Muscle of arm (tissue), 14 donors: Measurements from ENCODE around the gene GLS2. TPM values are rescaled to one million over a fixed set of nuclear protein-coding genes. Genes with fewer than 3 reads are reported as not detected.
A peak's percentile ranks its signal among the peaks of the same experiment; 100 is the strongest.
"Not testable (repeated sequence)": the region's sequence is repeated elsewhere in the genome, so short reads cannot be mapped to it uniquely, and the experiment has no call there.

Experiments
- DNase-seq: peaks from one replicate; pipeline ENCODE4 v3.0.0-alpha.2; 2013
- long read RNA-seq, 11 donors: transcript quantifications; one replicate each; lab custom pipeline, GENCODE V29; 2026
- polyA plus RNA-seq, 12 donors: library from polyadenylated mRNA; unstranded; fragments of 120-200 nt; gene quantifications; one replicate each; pipeline ENCODE4 v1.2.1, GENCODE V29; 2013; ENCODE audit not compliant: insufficient read length in 12 of 12

GLS2 gene
- polyA plus RNA-seq: 1 to 10 TPM in 1 of 12 donors, under 1 TPM in 6, not detected in 5; 0.15 to 1.2 (median 0.50) TPM
- long read RNA-seq, donor 1, partial matches to known transcripts: 0 of 1 reads
- long read RNA-seq, donor 1, other reads (novel, unspliced or antisense): 0 of 1 reads
- long read RNA-seq, donor 2: 0 reads
- long read RNA-seq, donor 3: 0 reads
- long read RNA-seq, donor 4: 0 reads
- long read RNA-seq, donor 5: 0 reads
- long read RNA-seq, donor 6: 0 reads
- long read RNA-seq, donor 7: 0 reads
- long read RNA-seq, donor 8: 0 reads
- long read RNA-seq, donor 9: 0 reads
- long read RNA-seq, donor 10: 0 reads
- long read RNA-seq, donor 11: 0 reads

DNA sequence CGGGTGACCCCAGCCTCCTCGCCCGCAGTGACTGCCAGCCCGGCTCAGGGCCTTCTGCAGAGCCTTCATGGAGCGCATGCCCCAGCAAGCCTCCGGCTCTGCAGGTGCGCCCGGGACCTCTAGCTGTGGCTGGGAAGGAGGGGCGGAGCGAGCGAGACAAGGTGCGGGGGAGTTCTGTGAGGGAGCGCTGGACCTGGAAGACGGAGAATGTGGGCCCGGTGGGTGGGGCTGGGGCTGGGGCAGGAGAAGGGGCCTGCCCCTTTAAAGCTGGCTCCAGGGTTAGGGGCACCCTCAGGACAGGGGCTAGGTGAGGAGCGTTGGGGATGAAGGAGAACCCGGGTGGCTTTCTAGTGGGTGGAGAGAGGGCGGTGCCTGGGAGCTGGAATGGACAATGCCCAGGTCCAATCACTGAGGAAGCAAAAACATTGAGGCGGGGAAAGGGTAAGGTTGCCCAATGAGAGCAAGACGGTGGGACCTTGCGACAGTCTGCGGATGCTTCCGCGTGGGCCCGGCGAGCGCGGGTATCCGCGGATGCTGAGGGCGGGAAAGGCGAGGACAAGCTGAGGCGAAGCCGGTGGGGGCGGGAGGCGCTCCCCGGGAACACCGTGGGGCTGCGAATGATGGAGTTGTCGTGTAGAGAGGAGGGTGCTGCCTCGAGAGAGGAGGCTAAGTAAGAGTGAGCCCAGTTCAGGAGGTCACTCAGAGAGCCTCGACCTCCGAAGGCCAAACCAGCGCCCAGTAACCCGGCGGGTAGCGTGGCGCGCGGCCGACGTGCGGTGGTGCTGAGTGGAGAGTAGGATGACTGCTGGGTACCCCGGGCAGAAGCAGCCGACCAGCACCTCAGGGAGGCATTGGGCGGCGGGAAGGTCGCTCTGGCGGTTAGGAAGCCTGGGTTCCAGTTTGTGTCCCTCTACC, at the start of gene GLS2:
Gene GLS2, minus strand, starts transcription at position 121 of the 915 bp plus-strand sequence. Its CDS starts 43 bp downstream, at position 78.
- DNase-seq: peak; percentile 59

DNA sequence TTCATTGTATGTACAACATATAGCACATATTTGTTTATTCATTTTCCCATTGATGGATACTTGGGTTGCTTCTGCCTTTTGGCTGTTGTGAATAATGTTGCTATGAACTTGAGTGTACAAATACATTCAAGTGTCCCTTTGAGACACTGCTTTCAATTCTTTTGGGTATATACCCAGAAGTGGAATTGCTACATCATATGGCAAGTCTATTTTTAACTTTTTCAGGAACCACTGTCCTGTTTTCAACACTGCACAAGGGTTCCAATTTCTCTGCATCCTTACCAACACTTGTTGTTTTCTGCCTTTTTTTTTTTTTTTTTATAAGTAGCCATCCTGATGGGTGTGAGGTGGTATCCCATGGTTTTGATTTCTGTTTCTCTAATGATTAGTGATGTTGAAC, 49.6 kb upstream of the GLS2 start:
- no peak for DNase-seq

DNA sequence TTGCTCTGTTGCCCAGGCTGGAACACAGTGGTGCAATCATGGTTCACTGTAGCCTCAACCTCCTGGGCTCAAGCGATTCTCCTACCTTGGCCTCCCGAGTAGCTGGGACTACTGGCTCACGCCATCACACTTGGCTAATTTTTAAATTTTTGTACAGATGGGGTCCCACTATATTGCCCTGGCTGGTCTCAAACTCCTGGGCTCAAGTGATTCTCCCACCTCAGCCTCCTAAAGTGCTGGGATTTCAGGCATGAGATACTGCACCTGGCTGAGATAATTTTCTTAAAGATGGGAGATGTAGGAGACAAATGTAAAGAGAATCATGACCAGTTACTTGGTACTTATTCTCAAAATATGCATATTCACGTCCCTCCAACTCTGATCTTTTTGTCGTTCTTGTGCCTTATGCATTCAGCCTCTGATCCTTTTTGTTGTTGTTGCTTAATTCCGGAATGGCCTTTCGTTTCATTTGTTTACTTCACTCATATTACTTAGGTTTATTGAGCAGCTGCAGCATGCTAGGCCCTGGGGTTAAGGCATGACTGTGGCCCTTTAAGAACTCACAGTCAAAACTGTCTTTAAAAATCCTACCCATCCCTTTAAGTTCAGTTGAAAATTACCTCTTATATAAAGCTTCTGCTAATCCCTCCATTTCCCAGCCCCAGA, 42.6 kb upstream of the GLS2 start:
- no peak for DNase-seq

DNA sequence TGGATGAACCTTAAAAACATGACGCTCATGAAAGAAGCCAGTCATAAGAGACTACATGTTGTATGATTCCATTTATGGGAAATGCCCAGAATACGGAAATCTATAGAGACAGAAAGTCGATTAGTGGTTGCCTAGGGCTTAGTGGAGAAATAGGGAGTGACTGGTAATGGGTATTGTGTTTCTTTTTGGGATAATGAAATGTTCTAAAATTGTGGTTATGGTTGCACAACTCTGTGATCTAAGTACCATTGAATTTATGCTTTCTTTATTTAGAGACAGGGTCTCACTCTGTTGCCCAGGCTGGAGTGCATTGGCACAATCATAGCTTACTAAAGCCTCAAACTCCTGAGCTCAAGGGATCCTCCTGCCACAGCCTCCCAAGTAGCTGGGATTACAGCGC, 41.7 kb upstream of the GLS2 start:
- DNase-seq: no peak

DNA sequence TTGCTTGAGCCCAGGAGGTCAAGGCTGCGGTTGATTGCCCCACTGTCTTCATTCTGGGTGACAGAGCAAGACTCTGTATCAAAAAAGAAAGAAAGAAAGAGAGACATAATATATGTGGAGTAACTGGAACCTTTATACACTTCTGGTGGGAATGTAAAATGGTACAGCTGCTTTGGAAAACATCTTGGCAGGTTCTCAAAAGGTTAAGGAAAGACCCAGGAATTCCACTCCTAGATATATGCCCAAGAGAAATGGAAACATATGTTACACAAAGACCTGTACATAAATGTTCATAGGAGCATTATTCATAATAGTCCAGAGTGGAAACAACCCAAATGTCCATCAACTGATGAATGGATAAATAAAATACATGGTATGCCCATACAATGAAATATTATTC, 40.9 kb upstream of the GLS2 start:
- no peak for DNase-seq

DNA sequence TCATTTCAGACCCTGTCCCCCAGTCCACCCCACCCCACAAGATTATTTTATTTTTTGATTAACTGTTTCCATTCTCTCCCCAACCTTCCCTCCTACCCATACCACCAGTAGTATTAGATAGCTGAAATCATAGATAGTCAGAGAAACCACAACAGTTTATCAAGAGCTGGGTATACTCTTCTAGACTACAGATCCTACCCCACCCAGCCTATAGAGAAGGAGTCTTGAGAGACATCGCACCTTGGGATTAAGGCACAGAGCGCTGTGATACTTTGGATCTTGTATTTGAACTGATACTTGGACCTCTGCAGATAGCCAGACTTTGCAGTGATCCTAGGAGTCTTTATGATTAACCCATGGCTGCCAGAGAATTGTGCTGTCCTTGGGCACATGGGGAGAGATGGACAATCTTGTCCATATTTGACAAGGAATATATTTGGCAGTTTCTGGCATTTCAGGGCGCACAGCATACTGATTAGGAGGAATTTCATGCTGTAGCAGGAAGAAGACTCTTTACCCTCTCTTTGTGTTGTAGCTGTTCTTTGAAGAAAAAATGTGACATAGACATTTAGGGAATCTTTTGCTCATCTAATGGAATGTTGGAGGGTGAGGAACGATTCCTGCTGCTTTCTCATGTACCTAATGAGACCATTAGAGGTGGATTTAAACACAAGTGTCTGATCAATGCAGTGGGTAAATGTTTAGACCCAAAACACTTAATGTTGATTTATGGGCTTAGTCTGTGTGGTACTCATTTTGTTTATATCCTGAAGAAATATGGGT, 34.6 kb upstream of the GLS2 start:
- peak; percentile 47 for DNase-seq

DNA sequence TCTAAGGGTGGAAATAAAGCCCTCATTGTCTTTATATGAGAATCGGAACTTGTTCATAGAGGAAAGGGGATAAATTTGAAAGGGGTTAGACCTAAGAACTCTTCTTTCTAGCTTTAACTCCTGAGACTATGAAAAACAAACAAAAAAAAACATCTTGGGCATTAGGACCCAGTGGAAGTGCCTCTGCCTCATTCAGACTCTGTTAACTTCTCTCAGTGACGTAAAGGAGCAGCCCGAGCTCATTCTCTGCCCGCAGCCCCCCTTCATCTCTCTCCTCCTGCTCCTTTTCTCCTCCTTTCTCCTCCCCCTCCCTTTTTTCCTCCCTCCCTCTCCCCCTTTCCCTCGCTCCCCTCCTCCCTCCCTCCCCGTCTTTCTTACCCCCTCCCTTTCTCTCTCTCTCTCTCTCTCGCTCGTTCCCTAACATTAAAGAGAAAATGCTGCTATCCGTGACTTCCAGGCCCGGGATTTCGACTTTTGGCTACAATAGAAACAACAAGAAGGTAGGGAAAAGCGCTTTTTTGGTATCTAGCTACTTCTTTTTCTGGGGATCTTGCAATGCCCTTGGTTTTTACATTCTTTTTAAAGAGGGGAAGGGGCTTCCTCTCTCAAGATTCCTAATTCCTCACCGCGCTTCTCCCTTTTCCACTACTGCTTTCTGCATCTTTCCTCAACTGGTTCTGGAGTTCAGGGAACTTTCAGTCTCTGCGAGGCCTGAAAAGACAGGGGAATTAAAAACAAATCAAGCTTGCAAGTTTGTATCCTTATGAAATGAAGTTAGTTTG, 33.8 kb upstream of the GLS2 start, which contains the start of gene RBMS2:
Gene RBMS2, plus strand, starts transcription at position 231 of the 782 bp plus-strand sequence. Its CDS starts 204 bp downstream, at position 435.
- DNase-seq: peak; percentile 92

DNA sequence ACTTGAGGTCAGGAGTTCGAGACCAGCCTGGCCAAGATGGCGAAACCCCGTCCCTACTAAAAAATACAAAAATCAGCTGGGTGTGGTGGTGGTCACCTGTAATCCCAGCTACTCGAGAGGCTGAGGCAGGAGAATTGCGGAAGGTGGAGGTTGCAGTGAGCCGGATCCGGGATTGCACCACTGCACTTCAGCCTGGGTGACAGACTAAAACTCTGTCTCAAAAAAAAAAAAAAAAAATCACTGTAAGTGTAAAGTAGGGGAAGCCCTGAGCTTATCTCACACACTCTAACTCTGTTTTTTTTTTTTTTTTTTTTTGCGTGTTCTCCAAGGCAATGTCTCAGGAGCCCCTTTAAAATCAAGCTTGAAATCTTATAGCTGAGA, 33.2 kb upstream of the GLS2 start:
- DNase-seq: no peak

DNA sequence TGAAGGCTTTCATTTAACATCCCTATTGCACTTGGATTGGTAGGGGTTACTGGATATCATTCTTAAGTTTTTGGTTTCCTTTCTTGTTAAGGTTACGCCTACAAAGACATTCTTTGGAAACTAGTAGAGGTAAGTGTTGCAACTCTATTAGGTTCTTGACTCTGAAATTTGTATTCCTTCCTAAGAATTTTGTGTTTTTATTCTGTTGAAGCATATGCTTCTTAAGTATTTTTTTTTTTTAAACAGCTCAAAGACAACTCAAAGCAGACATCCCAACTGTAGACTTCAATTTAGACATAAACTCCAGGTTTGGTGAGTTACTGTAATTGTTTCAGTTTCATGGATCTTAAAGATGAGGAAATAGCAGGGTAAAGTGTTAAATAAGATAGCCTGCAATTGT, 32.5 kb upstream of the GLS2 start:
- DNase-seq: no peak

DNA sequence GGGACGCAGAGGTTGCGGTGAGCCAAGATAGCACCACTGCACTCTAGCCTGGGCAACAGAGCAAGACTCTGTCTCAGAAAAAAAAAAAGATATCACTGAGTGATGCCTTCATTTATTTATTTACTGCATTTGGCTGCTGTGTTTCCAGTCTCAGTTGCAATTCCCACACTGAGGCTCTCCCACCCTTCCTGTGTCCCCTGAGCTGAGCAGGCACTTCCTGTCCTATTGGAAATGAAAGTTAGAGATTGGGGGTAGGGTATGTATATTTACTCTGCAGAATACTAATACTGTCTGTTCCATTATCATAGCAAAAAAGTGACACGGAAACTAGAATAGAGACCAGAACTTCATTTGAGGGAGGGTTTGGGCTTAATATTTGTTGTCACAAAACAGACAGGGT, 32.1 kb upstream of the GLS2 start:
- peak; percentile 33 for DNase-seq

DNA sequence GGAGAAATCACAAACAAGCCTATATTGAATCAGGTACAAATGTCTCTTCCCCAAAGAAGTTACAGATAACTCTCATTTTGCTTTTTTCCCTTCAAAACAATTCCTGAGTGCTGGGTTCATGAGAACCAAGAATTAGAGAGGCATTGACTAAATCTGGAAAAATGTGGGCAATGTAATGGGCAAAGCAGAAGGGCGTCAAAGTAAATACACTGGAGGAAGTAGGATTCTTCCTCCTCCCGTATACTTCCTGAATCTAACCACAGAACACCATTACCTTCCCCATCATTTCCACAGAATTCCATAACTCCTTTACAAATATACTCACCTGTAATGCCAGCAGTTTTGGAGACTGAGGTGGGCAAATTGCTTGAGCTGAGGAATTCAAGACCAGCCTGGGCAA, 30.6 kb upstream of the GLS2 start:
- DNase-seq: no peak

DNA sequence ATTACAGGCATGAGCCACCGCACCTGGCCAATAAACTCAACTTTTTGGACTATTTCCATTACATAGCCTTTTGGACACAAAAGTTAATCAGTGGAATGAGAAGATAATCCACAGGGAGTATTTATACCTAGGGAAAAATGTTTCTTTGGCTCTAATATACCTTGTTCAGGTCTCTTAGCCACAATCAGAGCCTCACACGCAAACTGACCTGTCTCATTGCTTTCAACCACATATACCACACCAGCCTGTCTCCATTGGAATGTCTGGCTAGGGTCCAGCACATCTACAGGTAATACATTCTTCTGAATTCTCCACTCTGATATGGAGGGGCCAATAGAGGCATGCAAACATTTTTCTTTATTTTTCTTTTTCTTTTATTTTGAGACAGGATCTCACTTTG, 29.9 kb upstream of the GLS2 start:
- DNase-seq: no peak

DNA sequence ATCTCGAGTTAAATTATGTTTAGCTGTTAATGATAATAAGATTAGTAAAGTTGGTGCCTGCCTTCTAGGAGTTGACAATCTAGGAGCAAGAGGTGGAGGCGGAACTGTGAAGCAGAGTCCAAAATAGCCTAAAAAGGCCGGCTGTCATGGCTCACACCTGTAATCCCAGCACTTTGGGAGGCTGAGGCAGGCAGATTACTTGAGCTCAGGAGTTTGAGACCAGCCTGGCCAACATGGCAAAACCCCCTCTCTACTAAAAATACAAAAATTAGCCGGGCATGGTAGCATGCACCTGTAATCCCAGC, 26.0 kb upstream of the GLS2 start:
- not testable (repeated sequence) for DNase-seq

DNA sequence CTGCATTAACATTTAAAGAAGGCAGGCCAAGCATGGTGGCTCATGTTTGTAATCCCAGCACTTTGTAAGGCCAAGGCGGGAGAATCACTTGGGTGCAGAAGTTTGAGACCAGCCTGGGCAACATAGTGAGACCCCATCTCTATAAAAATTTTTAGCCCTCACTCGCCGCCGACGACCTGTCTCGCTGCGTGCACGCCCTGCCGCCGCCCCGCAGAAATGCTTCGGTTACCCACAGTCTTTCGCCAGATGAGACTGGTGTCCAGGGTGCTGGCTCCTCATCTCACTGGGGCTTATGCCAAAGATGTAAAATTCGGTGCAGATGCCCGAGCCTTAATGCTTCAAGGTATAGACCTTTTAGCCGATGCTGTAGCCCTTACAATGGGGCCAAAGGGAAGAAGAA, 22.8 kb upstream of the GLS2 start:
- no peak for DNase-seq

DNA sequence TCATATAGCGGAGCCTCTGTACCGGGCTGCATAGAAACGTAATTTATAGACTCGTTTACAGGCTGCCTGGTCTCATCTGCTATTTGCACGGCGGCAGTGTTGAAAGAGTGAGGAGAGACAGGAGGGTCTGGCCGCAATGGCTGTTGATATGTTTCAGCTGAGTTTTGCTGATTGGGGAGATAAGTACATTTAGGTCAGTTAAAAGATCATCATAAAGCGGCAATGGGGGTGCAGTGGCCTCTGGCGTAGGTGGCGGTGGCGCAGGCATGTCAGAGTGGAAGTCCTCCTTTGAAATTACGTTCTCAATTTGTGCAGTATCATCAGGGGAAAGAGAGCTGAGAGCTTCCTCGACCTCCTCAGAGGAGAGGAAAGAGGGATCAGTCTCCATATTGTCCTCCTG, 11.9 kb upstream of the GLS2 start:
- DNase-seq: not testable (repeated sequence)

DNA sequence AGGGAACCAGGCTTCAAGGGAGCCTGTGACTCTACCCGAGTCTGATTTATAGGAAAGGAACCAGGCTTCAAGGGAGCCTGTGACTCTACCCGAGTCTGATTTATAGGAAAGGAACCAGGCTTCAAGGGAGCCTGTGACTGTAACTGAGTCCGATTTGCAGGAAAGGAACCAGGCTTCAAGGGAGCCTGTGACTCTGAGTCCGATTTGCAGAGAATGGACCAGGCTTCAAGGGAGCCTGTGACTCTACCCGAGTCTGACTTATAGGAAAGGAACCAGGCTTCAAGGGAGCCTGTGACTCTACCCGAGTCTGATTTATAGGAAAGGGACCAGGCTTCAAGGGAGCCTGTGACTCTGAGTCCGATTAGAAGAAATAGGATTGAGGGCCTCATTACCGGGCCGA, 11.5 kb upstream of the GLS2 start:
- DNase-seq: not testable (repeated sequence)

DNA sequence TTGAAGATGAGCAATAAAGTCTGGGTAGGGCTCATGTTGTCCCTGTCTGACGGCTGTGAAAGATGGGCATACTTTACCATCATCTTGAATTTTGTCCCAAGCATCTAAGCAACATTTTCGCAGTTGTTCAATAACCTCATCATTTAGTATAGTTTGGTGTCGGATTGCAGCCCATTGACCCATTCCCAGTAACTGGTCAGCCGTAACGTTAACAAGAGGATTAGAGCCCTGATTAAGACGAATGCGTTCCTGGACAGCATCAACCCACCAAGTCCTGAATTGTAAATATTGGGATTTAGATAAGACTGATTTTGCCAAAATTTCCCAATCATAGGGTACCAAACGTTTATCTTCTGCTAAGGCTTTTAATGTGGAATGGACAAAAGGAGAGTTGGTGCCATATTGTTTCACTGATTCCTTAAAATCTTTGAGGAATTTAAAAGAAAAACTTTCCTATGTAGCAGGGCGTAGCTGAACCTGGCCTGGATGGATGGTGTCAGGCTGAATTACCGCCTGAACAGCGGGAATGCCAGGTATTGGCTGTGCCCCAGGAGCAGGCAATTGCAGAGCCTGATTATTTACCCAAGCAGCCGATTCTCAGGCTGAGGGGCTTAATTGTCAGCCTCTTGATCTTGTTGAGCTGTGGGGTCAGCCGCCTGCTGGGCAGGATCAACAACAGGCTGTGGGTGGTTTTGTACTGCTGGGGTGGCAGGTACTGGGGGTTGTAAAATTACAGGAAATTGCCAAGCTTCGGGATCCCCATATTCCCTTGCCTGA, 10.4 kb upstream of the GLS2 start:
- DNase-seq: not testable (repeated sequence)

DNA sequence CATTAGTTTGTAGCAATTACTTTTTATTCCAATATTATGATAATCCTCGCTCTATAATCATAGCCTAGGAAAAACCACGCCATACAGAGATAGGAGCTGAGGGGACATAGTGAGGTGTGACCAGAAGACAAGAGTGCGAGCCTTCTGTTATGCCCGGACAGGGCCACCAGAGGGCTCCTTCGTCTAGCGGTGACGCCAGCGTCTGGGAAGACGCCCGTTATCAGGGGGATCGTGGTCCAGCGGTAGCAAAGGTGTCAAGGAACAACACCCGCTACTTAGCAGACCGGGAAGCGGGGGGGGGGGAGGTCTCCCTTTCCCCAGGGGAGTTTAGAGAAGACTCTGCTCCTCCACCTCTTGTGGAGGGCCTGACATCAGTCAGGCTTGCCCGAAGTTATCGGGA, 8.7 kb upstream of the GLS2 start:
- DNase-seq: peak; percentile 30

DNA sequence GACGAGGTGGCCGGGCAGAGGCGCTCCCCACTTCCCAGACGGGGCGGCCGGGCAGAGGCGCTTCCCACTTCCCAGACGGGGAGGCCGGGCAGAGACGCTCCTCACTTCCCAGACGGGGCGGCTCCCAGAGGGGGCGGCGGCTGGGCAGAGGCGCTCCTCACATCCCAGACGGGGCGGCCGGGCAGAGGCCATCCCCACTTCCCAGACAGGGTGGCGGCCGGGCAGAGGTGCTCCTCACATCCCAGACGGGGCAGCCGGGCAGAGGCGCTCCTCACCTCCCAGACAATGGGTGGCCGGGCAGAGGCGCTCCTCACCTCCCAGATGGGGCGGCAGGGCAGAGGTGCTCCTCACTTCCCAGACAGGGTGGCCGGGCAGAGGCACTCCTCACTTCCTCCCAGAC, 6.5 kb upstream of the GLS2 start:
- not testable (repeated sequence) for DNase-seq

DNA sequence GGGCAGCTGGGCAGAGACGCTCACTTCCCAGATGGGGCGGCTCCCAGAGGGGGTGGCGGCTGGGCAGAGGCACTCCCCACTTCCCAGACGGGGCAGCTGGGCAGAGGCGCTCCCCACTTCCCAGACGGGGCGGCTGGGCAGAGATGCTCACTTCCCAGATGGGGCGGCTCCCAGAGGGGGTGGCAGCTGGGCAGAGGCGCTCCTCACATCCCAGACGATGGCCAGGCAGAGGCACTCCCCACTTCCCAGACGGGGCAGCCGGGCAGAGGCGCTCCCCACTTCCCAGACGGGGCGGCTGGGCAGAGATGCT, 6.1 kb upstream of the GLS2 start:
- not testable (repeated sequence) for DNase-seq
